Raji (cell line): Measurements from ENCODE around the gene SULT1A2.

ENCODE experiments used
- POLR2A ChIP-seq: IDR thresholded peaks from 2 replicates; pipeline ENCODE4 v1.6.1; 2011; ENCODE audit warnings: low read depth, low read length, control low read depth; ENCODE audit not compliant: insufficient read depth

Gene SULT1A2

GRCh38 chr16:28549301-28549899 is 47.5 kb downstream of the SULT1A2 start:
- TF ChIP-seq POLR2A = no peak

GRCh38 chr16:28548306-28548802 is 48.5 kb downstream of the SULT1A2 start:
- no peak for TF ChIP-seq POLR2A

GRCh38 chr16:28546626-28547025 is 50.2 kb downstream of the SULT1A2 start:
- TF ChIP-seq POLR2A = no peak

GRCh38 chr16:28544998-28545397 is 51.9 kb downstream of the SULT1A2 start:
- no peak for TF ChIP-seq POLR2A

GRCh38 chr16:28543072-28543471 is 53.8 kb downstream of the SULT1A2 start:
- no peak for TF ChIP-seq POLR2A

GRCh38 chr16:28542646-28543045 is 54.2 kb downstream of the SULT1A2 start:
- no peak for TF ChIP-seq POLR2A
